Stimulated activated naive CD8-positive, alpha-beta T cell treated with anti-CD3 and anti-CD28 coated beads, Interleukin-15, amount 100 ng/mL, for 72 hours (primary cell): Measurements from ENCODE around the gene WSB1.
"Not testable (repeated sequence)": the region's sequence is repeated elsewhere in the genome, so short reads cannot be mapped to it uniquely, and the experiment has no call there.

Source experiments
- ATAC-seq: fragments of 150-1000 bp; cut with Tn5 transposase; 2 replicates; pipeline ENCODE4 v1.10.0; 2021; ENCODE audit warnings: mild to moderate bottlenecking, moderate library complexity
- DNase-seq, 2 donors: peaks; one replicate each; pipeline ENCODE4 v3.0.0; 2021 to 2022
- H3K27ac Mint-ChIP-seq, 2 donors: one replicate each; pipeline ENCODE4 v1.8.0; 2022; ENCODE audit warnings: mild to moderate bottlenecking in 2 of 2, mixed read lengths in 2 of 2, moderate library complexity in 2 of 2
- H3K27me3 Mint-ChIP-seq: one replicate; pipeline ENCODE4 v1.8.0; 2022; ENCODE audit warnings: mixed read lengths
- H3K4me1 Mint-ChIP-seq: one replicate; pipeline ENCODE4 v1.8.0; 2022; ENCODE audit warnings: mild to moderate bottlenecking, mixed read lengths
- H3K4me3 Mint-ChIP-seq, 2 donors: one replicate each; pipeline ENCODE4 v1.8.0; 2022; ENCODE audit warnings: mild to moderate bottlenecking in 2 of 2, mixed read lengths in 2 of 2, moderate library complexity in 1 of 2
- H3K9me3 Mint-ChIP-seq, 2 donors: one replicate each; pipeline ENCODE4 v1.8.0; 2022; ENCODE audit warnings: mixed read lengths in 2 of 2

The WSB1 gene

DNA sequence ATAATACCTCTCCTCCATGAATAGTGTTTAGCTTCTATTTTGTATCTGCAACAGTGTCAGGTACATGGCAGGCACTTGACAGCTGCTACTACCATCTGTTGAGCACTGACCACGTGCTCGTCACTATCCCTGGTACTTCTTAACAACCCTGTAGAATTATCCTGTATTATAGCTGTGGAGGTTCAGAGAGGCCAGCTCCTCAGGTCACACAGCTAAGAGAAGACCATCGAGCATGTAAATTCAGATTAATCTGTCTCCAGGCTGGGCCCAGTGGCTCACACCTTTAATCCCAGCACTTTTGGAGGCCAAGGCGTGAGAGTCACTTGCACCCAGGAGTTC lies 26.3 kb downstream of the WSB1 start:
- ATAC-seq (no peak), DNase-seq (no peak)
- H3K27ac Mint-ChIP-seq, result no peak overlapping the region
- no peaks in the 10 kb centered on the region for H3K27me3 Mint-ChIP-seq
- no peaks in the 10 kb centered on the region for H3K4me1 Mint-ChIP-seq
- H3K9me3 Mint-ChIP-seq, result no peaks in the 10 kb centered on the region
- no peak overlapping the region for H3K4me3 Mint-ChIP-seq

DNA sequence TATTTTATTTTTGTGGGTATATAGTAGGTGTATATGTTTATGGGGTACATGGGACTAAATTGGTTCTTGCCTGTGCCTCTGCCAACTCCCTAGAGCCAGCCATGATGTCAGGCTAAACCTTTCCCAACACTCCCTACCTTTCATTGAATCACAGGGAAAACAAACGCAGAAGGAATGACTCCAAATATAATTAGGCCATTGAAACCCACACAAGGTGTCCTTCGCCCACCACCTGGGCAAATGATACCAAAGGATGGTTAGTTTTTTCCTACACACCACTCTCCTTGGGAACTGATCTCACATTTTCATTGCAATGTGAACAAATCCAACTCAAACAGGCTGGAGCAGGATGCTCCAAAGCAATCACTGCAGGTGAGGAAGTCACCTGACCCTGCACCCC lies 27.5 kb downstream of the WSB1 start:
- ATAC-seq (no peak), DNase-seq (no peak)
- Mint-ChIP-seq H3K27me3 (no peaks in the 10 kb centered on the region), H3K4me3 (no peak overlapping the region), H3K4me1 (no peaks in the 10 kb centered on the region), H3K27ac (peak overlapping the region in 1 of 2 donors; percentile 34), H3K9me3 (no peaks in the 10 kb centered on the region)

- no peak overlapping the region for H3K27ac Mint-ChIP-seq
- ATAC-seq, result no peak
These were observed 28.1 kb downstream of the WSB1 start for GRCh38 chr17:27322026-27322425.

GRCh38 chr17:27322690-27323508 lies 29.0 kb downstream of the WSB1 start:
- H3K27ac Mint-ChIP-seq, result no peak overlapping the region
- no peak for ATAC-seq
- no peak overlapping the region for H3K4me3 Mint-ChIP-seq
- no peak for DNase-seq
- no peaks in the 10 kb centered on the region for H3K9me3 Mint-ChIP-seq
- no peaks in the 10 kb centered on the region for H3K4me1 Mint-ChIP-seq
- H3K27me3 Mint-ChIP-seq, result no peaks in the 10 kb centered on the region

More at GRCh38 chr17:27322026-27322425, 28.1 kb downstream of the WSB1 start:
- Mint-ChIP-seq H3K9me3 (no peaks in the 10 kb centered on the region), H3K27me3 (no peaks in the 10 kb centered on the region), H3K4me3 (no peak overlapping the region), H3K4me1 (no peaks in the 10 kb centered on the region)
- DNase-seq, result no peak

DNA sequence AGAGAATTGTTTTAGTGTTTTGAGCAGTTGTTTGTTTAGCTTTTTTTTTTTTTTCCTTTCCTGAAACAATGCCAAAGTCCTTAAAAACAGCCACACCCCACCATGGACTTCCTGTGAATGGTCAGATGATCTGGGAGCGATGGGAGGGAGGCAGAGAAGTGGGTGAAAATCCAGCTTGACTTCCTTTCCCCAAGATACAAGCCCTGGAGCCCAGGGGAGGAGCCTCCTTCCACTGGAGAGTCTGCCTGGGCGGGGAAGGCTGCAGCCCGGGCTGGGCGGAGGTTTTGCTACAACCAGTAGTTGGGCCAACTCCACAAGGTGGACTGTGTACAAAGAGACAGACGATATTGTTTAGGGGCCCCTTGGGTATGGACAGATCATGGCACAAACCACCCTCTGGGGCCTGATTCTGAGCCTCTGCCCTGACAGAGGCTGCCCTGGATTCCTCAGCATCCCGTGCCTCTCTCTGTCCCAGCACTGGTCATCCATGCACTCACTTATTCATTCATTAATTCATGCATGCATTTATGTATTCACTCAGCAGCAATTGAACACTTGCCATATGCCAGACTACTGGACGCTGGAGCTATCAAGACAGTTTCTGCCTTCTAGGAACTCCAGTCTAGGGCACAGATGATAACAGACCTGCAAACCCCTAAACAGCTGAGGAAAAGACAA lies 29.8 kb downstream of the WSB1 start:
- Mint-ChIP-seq H3K4me3 (no peak overlapping the region), H3K27ac (peak overlapping the region in 1 of 2 donors; percentile 27), H3K4me1 (no peaks in the 10 kb centered on the region), H3K27me3 (no peaks in the 10 kb centered on the region), H3K9me3 (no peaks in the 10 kb centered on the region)
- no peak for ATAC-seq
- DNase-seq, result no peak

GRCh38 chr17:27324771-27325339 lies 30.9 kb downstream of the WSB1 start:
- Mint-ChIP-seq H3K27me3 (no peaks in the 10 kb centered on the region), H3K4me1 (no peaks in the 10 kb centered on the region), H3K4me3 (no peak overlapping the region), H3K9me3 (no peaks in the 10 kb centered on the region), H3K27ac (no peak overlapping the region)
- no peak for DNase-seq
- no peak for ATAC-seq

- Mint-ChIP-seq H3K27ac (peak overlapping the region in 1 of 2 donors; percentile 46), H3K27me3 (no peaks in the 10 kb centered on the region), H3K4me3 (no peak overlapping the region), H3K9me3 (no peaks in the 10 kb centered on the region), H3K4me1 (no peaks in the 10 kb centered on the region)
- no peak for ATAC-seq
- DNase-seq, result no peak
These were observed 32.1 kb downstream of the WSB1 start for GRCh38 chr17:27326051-27326450.

- peaks cover 5% of the 10 kb centered on the region for H3K4me1 Mint-ChIP-seq
- H3K4me3 Mint-ChIP-seq, result no peak overlapping the region
- H3K27ac Mint-ChIP-seq, result no peak overlapping the region
- H3K27me3 Mint-ChIP-seq, result no peaks in the 10 kb centered on the region
- DNase-seq (no peak), ATAC-seq (no peak)
- H3K9me3 Mint-ChIP-seq, result no peaks in the 10 kb centered on the region
These were observed 32.7 kb downstream of the WSB1 start for GRCh38 chr17:27326585-27326984.

DNA sequence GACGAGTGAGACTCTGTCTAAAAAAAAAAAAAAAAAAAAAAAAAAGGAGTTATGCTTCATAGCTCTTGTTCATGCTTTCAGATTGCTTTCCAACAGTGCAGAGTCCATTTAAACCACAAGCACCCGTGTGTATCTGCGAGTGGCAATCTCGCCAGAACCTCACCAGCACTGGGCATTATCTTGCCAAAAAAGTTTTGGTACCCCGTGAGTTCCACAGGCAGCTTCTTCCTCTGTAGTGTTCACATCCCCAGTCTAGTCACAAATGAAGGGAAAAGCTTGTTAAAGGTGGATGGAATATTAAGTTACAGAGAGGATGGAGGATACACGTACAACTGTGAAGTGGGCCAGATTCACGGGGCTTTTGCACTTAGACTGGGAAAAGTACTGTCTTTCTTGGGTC lies 33.5 kb downstream of the WSB1 start:
- no peak overlapping the region for H3K27ac Mint-ChIP-seq
- no peak for ATAC-seq
- no peak overlapping the region for H3K4me3 Mint-ChIP-seq
- H3K27me3 Mint-ChIP-seq, result no peaks in the 10 kb centered on the region
- H3K9me3 Mint-ChIP-seq, result no peaks in the 10 kb centered on the region
- DNase-seq, result no peak
- peaks cover 13% of the 10 kb centered on the region for H3K4me1 Mint-ChIP-seq

DNA sequence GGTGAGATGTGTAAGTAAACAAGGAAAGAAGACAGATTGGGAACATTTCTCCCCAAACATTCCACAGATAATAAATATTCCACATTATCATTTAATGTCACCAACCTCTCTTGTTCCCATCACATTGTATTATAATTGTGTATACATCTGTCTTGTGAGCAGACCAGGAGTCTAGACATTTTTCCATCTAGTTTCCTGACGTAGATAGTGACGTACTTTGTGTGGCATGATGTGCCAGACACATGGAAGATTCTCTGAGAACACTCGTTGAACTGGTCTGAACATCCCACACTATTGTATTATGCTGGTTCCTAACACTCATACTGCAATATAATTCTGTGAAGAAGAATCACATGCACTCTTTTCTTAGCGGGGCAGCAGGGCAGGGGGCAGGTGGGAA lies 34.0 kb downstream of the WSB1 start:
- ATAC-seq, result no peak
- Mint-ChIP-seq H3K27ac (no peak overlapping the region), H3K4me1 (peaks cover 18% of the 10 kb centered on the region), H3K4me3 (no peak overlapping the region), H3K27me3 (no peaks in the 10 kb centered on the region), H3K9me3 (no peaks in the 10 kb centered on the region)
- DNase-seq, result no peak

DNA sequence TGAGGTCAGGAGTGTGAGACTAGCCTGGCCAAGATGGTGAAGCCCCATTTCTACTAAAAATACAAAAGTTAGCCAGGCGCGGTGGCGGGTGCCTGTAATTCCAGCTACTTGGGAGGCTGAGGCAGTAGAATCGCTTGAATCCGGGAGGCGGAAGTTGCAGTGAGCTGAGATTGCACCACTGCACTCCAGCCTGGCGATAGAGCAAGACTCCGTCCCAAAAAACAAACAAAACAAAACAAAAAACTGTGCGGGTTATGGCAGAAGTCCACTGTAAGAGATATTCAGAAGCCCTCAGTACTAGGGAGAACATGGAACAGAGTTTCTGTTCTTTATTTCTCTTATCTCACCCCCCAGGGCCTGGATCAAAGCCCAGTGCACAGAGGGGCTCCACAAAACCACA lies 34.8 kb downstream of the WSB1 start:
- not testable (repeated sequence) for DNase-seq, H3K27me3 Mint-ChIP-seq, ATAC-seq, H3K4me3 Mint-ChIP-seq, H3K27ac Mint-ChIP-seq, H3K9me3 Mint-ChIP-seq
- H3K4me1 Mint-ChIP-seq, result peaks cover 24% of the 10 kb centered on the region

DNA sequence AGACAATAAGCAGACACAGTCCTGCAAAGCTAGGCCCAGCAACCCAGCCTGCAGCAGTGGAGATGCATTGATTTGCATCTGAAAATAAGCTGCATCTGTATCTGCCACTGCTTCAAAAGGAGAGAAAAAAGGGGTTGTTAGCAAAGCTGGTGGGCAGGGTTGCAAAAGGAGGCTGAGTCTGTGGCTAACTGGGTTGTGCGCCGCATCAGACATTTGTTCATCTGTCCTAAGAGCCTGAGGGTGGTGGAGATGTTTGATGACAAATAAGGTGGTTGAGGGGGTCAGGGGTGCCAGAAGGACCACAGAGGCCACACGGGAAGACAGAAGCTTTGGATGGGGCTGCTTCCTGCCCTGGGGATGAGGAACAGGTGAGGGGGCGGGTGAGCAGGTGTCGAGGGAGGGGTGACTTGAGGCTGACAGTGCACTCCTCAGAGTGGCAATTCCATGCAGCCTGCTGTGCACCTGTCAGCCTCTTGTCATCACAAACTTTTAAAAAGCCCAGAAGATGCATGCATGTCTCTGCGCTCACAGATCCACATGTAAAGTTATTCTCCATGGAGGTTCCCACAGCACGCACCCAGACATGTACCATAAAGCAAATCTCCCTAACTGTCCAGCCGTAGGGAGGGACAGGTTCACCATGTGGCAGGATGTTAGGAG lies 35.4 kb downstream of the WSB1 start:
- Mint-ChIP-seq H3K27me3 (no peaks in the 10 kb centered on the region), H3K4me1 (peaks cover 30% of the 10 kb centered on the region), H3K4me3 (no peak overlapping the region), H3K27ac (no peak overlapping the region), H3K9me3 (no peaks in the 10 kb centered on the region)
- DNase-seq (no peak), ATAC-seq (no peak)

GRCh38 chr17:27332047-27332393 lies 38.1 kb downstream of the WSB1 start:
- no peaks in the 10 kb centered on the region for H3K9me3 Mint-ChIP-seq
- DNase-seq (no peak), ATAC-seq (no peak)
- H3K27me3 Mint-ChIP-seq, result no peaks in the 10 kb centered on the region
- H3K4me1 Mint-ChIP-seq, result peaks cover 31% of the 10 kb centered on the region
- peak overlapping the region in 1 of 2 donors; percentile 87 for H3K4me3 Mint-ChIP-seq
- peak overlapping the region in 1 of 2 donors; percentile 96 for H3K27ac Mint-ChIP-seq

DNA sequence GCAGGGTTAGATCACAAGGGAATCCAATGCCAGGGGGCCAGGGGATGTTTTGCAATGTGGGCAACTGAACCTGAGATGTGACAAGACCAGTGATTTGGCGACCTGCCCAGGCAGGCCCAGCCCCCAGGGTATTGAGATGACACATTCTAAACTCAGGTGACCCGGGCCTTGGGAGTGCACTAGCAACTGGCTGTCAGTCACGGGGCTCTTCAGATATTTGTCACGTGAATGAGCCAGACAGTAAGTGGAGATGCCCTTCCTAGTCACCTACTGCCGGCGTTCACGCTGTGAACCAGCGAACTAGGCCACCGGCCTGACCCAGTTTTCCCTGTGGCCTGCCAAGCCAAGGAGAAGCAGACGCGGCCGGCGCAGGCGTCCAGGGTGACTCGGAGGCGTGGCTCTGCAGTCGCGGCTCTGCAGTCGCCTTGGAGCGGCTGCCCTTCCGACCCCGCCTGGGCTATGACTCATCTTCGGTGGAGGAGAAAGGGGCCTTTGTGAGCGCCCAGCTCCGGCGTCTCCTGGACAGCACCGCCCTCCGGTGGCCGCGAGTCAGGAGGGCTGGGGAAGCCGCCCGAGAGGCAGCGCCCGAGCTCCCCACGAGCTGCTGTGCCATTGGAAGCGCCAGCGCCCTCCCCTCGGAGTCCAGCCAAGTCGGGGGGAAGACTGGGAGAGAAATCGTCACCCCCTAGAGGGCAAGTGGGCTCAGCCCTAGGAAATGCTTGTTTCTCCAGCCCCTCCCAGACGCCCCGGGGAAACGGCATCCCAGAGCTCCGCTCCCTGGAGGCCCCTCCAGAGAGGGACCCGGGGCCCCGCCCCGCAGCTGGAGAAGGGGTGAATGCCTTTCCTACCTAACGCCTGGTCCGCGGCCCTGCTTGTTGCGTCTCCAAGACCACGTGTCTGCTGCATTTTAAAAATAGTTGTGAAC lies 38.8 kb downstream of the WSB1 start:
- H3K4me3 Mint-ChIP-seq, result peak overlapping the region; percentile 87
- ATAC-seq, result peak; percentile 92
- peak overlapping the region; percentile 91 to 96 for H3K27ac Mint-ChIP-seq
- no peaks in the 10 kb centered on the region for H3K9me3 Mint-ChIP-seq
- H3K27me3 Mint-ChIP-seq, result no peaks in the 10 kb centered on the region
- peak; percentile 90 to 94 for DNase-seq
- peaks cover 31% of the 10 kb centered on the region for H3K4me1 Mint-ChIP-seq

DNA sequence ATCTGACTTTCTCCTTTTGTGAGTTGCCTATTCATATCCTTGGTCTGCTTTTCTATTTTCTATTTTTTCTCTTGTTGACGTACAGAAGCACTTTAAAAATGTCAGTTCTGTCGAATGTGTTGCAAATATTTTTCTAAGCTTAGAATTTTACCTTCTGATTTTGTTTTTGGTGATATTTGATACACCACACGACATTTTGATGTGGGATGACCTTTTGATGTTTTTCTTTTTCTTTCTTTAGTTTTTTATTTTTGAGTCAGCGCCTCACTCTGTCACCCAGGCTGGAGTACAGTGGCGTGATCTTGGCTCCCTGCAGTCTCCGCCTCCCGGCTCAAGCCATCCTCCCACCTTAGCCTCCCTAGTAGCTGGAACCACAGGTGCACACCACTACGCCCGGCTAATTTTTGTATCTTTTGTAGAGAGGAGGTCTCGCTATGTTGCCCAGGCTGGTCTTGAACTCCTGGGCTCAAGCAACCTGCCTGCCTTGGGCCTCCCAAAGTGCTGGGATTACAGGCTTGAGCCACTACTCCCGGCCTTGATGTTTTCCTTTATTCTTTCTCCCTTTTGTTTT lies 39.6 kb downstream of the WSB1 start:
- DNase-seq, result peak in 1 of 2 donors; percentile 19

More for the DNA sequence above, 39.6 kb downstream of the WSB1 start:
- H3K4me1 Mint-ChIP-seq, result peaks cover 31% of the 10 kb centered on the region
- peak overlapping the region; percentile 83 to 91 for H3K27ac Mint-ChIP-seq
- no peaks in the 10 kb centered on the region for H3K9me3 Mint-ChIP-seq
- H3K4me3 Mint-ChIP-seq, result peak overlapping the region; percentile 87
- no peak for ATAC-seq
- no peaks in the 10 kb centered on the region for H3K27me3 Mint-ChIP-seq
